Panc1 (cell line): ENCODE results near the gene CCDC192.

ENCODE experiments used
- CTCF ChIP-seq: fragments of 450-650 bp; IDR thresholded peaks from 2 replicates; pipeline ENCODE4 v1.5.1; 2017; ENCODE audit warnings: mild to moderate bottlenecking
- POLR2AphosphoS5 ChIP-seq: IDR thresholded peaks from 2 replicates; pipeline ENCODE4 v1.6.1; 2012; ENCODE audit warnings: mild to moderate bottlenecking, low read depth, low read length, moderate library complexity
- REST ChIP-seq, 2 experiments: IDR thresholded peaks; 2 replicates each; pipeline ENCODE4 v1.6.1; 2011 to 2012; ENCODE audit warnings: low read depth in 2 of 2, control low read depth in 1 of 2, low read length in 1 of 2, mild to moderate bottlenecking in 1 of 2, moderate library complexity in 1 of 2; ENCODE audit not compliant: insufficient read depth in 1 of 2
- SIN3A ChIP-seq: IDR thresholded peaks from 2 replicates; pipeline ENCODE4 v1.6.1; 2012; ENCODE audit warnings: low read depth, mild to moderate bottlenecking, low read length, moderate library complexity, borderline replicate concordance; ENCODE audit not compliant: insufficient read depth
- TCF7L2 ChIP-seq: IDR thresholded peaks from 2 replicates; pipeline ENCODE4 v1.6.1; 2011; ENCODE audit warnings: mild to moderate bottlenecking, low read depth, low read length, inconsistent platforms

GRCh38 chr5:127705120-127705892 lies 2.1 kb downstream of the CCDC192 start:
- TF ChIP-seq CTCF (no peak), REST (IDR thresholded peaks at IDR 0.05; ENCODE audit: insufficient read depth in 1 of 2, low read depth in 2 of 2, low read length in 1 of 2) (no peak), SIN3A (no peak), TCF7L2 (no peak), POLR2AphosphoS5 (no peak)
